K562 (cell line): ENCODE results near the gene CACNA2D2. TPM values are rescaled to one million over a fixed set of nuclear protein-coding genes. Genes with fewer than 3 reads are reported as not detected.
A peak's percentile ranks its signal among the peaks of the same experiment; 100 is the strongest.

Experiments used
- ATF3 ChIP-seq, 2 experiments: fragments of 450-650 bp in 1 of 2; sonication (generic) in 1 of 2; formaldehyde crosslinking in 1 of 2; IDR thresholded peaks in 1 of 2; conservative IDR thresholded peaks in 1 of 2; 2 replicates each; pipeline versions ENCODE4 v1.6.1 to v1.8.1; 2016 to 2023; ENCODE audit warnings: mild to moderate bottlenecking in 2 of 2, moderate library complexity in 2 of 2, inconsistent platforms in 1 of 2, missing genetic modification reagents in 1 of 2
- CC2D1A ChIP-seq: fragments of 450-650 bp; IDR thresholded peaks from 2 replicates; pipeline ENCODE4 v1.6.1; 2017; ENCODE audit warnings: mild to moderate bottlenecking
- CEBPZ ChIP-seq: fragments of 150-350 bp; IDR thresholded peaks from 2 replicates; pipeline ENCODE4 v1.6.1; 2014; ENCODE audit warnings: low read depth, mild to moderate bottlenecking, low read length, borderline replicate concordance
- CREB1 ChIP-seq, 2 experiments: sonication (generic) in 1 of 2; formaldehyde crosslinking in 1 of 2; IDR thresholded peaks; 2 replicates each; pipeline versions ENCODE4 v1.6.1 to v1.8.0; 2012 to 2022; ENCODE audit warnings: inconsistent platforms in 1 of 2, mild to moderate bottlenecking in 1 of 2, missing genetic modification reagents in 1 of 2, moderate library complexity in 1 of 2
- GABPA ChIP-seq: fragments of 200-800 bp; sonication (Bioruptor generic); conservative IDR thresholded peaks from 2 replicates; pipeline ENCODE4 v1.6.1; 2016; ENCODE audit warnings: low read depth, missing genetic modification characterization, missing compliant biosample characterization
- MEF2A ChIP-seq: IDR thresholded peaks from 2 replicates; pipeline ENCODE4 v1.6.1; 2011; ENCODE audit warnings: low read depth, mild to moderate bottlenecking, low read length, moderate library complexity; ENCODE audit not compliant: control insufficient read depth
- MYNN ChIP-seq, 2 experiments: sonication (generic); formaldehyde crosslinking in 1 of 2; IDR thresholded peaks; 2 replicates each; pipeline versions ENCODE4 v1.5.0 to v1.6.1; 2016 to 2020; ENCODE audit warnings: antibody characterized with exemption in 1 of 2, missing genetic modification reagents in 1 of 2
- RNF219 ChIP-seq: fragments of 250-450 bp; sonication (Bioruptor Pico); IDR thresholded peaks from 2 replicates; pipeline ENCODE4 v1.5.0; 2022; ENCODE audit warnings: mild to moderate bottlenecking
- SMARCE1 ChIP-seq: fragments of 450-650 bp; IDR thresholded peaks from 2 replicates; pipeline ENCODE4 v1.7.1; 2016; ENCODE audit warnings: mild to moderate bottlenecking
- UBTF ChIP-seq, 2 experiments: IDR thresholded peaks; 2 replicates each; pipeline ENCODE4 v1.6.1; 2012; ENCODE audit warnings: improper control_type of control experiment in 2 of 2, low read depth in 2 of 2, low read length in 2 of 2, borderline replicate concordance in 1 of 2
- polyA plus RNA-seq, 8 experiments: library from polyadenylated mRNA; depleted of rRNA in 4 of 8; stranded (reverse) in 5 of 8; unstranded in 3 of 8; fragments of >200 nt; fragmentation: Nextera tagmentation in 2 of 8; fragmentation: Illumina TruSeq in 1 of 8; extraction: Ambion mirVana in 2 of 8; extraction: Trizol in 1 of 8; gene quantifications; 2 replicates each; pipeline versions ENCODE4 v1.2.1 to v1.2.3, GENCODE V29; 2011 to 2014; ENCODE audit warnings: inconsistent platforms in 1 of 8, missing spikeins in 1 of 8
- total RNA-seq, 7 experiments: library from RNA; depleted of rRNA in 6 of 7; stranded (reverse); fragments of >200 nt in 6 of 7; fragmentation: Illumina TruSeq in 2 of 7; extraction: Trizol in 2 of 7; gene quantifications; 2 replicates each; pipeline versions ENCODE4 v1.2.1 to v1.2.3, GENCODE V29; 2011 to 2021; ENCODE audit warnings: low replicate concordance in 1 of 7

Gene CACNA2D2
- total and polyA plus RNA-seq, 9 of the 15 experiments (the other 6 are each of a cell fraction or from before 2014, with no cell fraction given): 0.11 to 0.58 (median 0.36) TPM; not detected in 2

GRCh38 chr3:50316657-50317242, 186.7 kb downstream of the CACNA2D2 start (continued):
- TF ChIP-seq CEBPZ: no peak
- no peak for TF ChIP-seq GABPA (tag)
- peak; percentile 94 for TF ChIP-seq ATF3 (IDR thresholded peaks at IDR 0.05)
- no peak for TF ChIP-seq ATF3 (CRISPR knock-in tag; conservative IDR thresholded peaks at IDR 0.05)
- TF ChIP-seq SMARCE1: 0 out of 2 replicates have a peak, but pooled peaks have one; percentile 39
- TF ChIP-seq MEF2A: no peak
- TF ChIP-seq MYNN (IDR thresholded peaks at IDR 0.05): 0 out of 2 replicates have a peak, but pooled peaks have one; percentile 22
- no peak for TF ChIP-seq MYNN (CRISPR knock-in tag; IDR thresholded peaks at IDR 0.05)
- TF ChIP-seq CC2D1A: no peak
- no peak for TF ChIP-seq RNF219 (CRISPR knock-in tag)
- no peak for TF ChIP-seq UBTF (IDR thresholded peaks at IDR 0.05; ENCODE audit: borderline replicate concordance in 1 of 2, low read depth in 2 of 2, low read length in 2 of 2)
- TF ChIP-seq CREB1 (IDR thresholded peaks at IDR 0.05): no peak
- 0 out of 2 replicates have a peak, but pooled peaks have one; percentile 27 for TF ChIP-seq CREB1 (CRISPR knock-in tag; IDR thresholded peaks at IDR 0.05)
